ENCODE results near the gene MMP15. TPM values are rescaled to one million over a fixed set of nuclear protein-coding genes. Genes with fewer than 3 reads are reported as not detected.

Gene MMP15
- total RNA-seq, 1 experiment from 2014 or later: 27.0 TPM

DNA sequence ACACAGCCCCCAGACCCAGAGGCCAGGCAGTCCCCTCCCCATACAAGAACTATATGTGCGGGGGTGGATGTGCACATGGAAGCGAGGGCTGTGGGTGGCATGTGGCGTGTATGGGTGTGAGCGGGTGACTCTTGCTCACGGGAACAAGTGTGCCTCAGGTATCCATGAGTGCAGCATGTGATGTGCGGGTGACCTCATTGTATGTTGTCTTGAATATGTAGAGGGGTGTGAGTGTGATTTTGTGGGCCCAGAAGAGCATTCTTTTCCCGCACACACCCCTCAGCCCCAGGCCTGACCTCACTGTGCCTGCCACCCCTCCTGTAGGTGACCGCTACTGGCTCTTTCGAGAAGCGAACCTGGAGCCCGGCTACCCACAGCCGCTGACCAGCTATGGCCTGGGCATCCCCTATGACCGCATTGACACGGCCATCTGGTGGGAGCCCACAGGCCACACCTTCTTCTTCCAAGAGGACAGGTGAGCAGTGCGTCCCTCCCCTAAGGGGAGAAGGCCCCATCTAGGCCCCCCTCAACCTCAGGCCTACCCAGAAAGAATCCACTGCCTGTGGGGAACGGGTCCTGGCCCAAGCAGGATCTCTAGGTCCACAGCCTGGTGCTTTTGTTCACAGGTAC, 17.4 kb downstream of the MMP15 start:
- CTCF ChIA-PET: interaction anchor here (0.6 to 1.2 kb wide), 2 partner anchors 54 to 248 kb away, joined by 3 read pairs; no protein-coding TSS in a partner anchor
- Mint-ChIP-seq H3K27ac (ENCODE audit: unreplicated experiment) (peak overlapping the region; percentile 30), H3K36me3 (ENCODE audit: insufficient read depth, unreplicated experiment) (no peaks in the 10 kb centered on the region), H3K4me1 (ENCODE audit: low read depth, unreplicated experiment) (no peaks in the 10 kb centered on the region), H3K27me3 (ENCODE audit: insufficient read depth, unreplicated experiment) (no peaks in the 10 kb centered on the region), H3K4me3 (ENCODE audit: unreplicated experiment) (no peak overlapping the region), H3K9me3 (ENCODE audit: unreplicated experiment) (no peaks in the 10 kb centered on the region)
- H3K4me3 ChIP-seq (ENCODE audit: low read depth, low read length): no peak overlapping the region
- H3K4me1 ChIP-seq: peaks cover 10% of the 10 kb centered on the region; the same call in 1 of the 2 replicates
- H3K36me3 ChIP-seq (ENCODE audit: control insufficient read depth, insufficient read depth, low read length): peaks cover 3% of the 10 kb centered on the region; the same call in 1 of the 2 replicates
- H3K9me3 ChIP-seq: no peaks in the 10 kb centered on the region
- TF ChIP-seq, protein P1, sequence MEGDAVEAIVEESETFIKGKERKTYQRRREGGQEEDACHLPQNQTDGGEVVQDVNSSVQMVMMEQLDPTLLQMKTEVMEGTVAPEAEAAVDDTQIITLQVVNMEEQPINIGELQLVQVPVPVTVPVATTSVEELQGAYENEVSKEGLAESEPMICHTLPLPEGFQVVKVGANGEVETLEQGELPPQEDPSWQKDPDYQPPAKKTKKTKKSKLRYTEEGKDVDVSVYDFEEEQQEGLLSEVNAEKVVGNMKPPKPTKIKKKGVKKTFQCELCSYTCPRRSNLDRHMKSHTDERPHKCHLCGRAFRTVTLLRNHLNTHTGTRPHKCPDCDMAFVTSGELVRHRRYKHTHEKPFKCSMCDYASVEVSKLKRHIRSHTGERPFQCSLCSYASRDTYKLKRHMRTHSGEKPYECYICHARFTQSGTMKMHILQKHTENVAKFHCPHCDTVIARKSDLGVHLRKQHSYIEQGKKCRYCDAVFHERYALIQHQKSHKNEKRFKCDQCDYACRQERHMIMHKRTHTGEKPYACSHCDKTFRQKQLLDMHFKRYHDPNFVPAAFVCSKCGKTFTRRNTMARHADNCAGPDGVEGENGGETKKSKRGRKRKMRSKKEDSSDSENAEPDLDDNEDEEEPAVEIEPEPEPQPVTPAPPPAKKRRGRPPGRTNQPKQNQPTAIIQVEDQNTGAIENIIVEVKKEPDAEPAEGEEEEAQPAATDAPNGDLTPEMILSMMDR (IDR thresholded peaks at IDR 0.05; ENCODE audit: insufficient read depth in 1 of 2, low read depth in 1 of 2, low read length in 1 of 2, severe bottlenecking in 1 of 2, unreplicated experiment in 1 of 2): no peak
- POLR2A ChIA-PET: interaction anchor here (1.4 kb wide), 1 partner anchor 18 kb away, joined by 13 read pairs; no protein-coding TSS in a partner anchor
- intact Hi-C loops (cut with micrococcal nuclease; ENCODE audit: unreplicated experiment): no loop called here
- H3K27me3 ChIP-seq (replicated peaks; ENCODE audit: control insufficient read depth, insufficient read depth, low read length): no peaks in the 10 kb centered on the region
- no peak for DNase-seq
- no TSS peak for BruUV-seq (replicated peaks)

DNA sequence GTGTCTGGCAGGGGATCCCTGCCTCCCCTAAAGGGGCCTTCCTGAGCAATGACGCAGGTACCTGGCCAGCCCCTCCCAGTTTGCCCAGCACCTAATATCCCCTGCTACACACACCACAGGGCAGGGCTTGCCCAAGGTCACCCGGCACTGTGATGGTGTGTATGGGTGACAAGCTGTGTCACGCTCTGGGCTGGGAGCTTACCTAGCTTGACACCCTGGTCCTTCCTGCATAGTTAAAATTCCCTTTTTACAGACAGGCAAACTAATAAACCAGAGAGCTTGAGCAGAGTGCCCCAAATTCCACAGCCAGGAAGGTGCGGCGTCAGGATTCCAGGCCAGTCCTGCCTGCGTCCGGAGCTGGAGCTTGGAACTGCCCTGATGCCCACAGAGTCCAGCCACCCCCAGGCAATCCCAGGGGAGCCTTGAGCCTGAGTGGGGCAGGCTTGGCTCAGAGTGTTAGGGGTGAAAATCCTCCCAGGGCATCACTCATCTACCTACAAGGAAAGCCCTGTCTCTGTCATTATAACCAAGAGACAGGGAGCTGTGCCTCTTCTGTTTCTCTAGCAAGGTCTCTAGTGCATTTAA, 18.1 kb downstream of the MMP15 start:
- no peak overlapping the region for H3K4me3 ChIP-seq (ENCODE audit: low read depth, low read length)
- H3K36me3 ChIP-seq (ENCODE audit: control insufficient read depth, insufficient read depth, low read length): peaks cover 3% of the 10 kb centered on the region; the same call in 1 of the 2 replicates
- POLR2A ChIA-PET: interaction anchor here (0.6 to 1.4 kb wide), 2 partner anchors 19 to 86 kb away, joined by 3 to 13 read pairs; partner anchors contain the start of gene CFAP20
- H3K36me3 Mint-ChIP-seq (ENCODE audit: insufficient read depth, unreplicated experiment): no peaks in the 10 kb centered on the region
- H3K4me3 Mint-ChIP-seq (ENCODE audit: unreplicated experiment): no peak overlapping the region
- no peaks in the 10 kb centered on the region for H3K27me3 ChIP-seq (replicated peaks; ENCODE audit: control insufficient read depth, insufficient read depth, low read length)
- H3K27ac Mint-ChIP-seq (ENCODE audit: unreplicated experiment): peak overlapping the region; percentile 30
- no peaks in the 10 kb centered on the region for H3K9me3 Mint-ChIP-seq (ENCODE audit: unreplicated experiment)
- no TSS peak for BruUV-seq (replicated peaks)
- TF ChIP-seq, protein P1 (IDR thresholded peaks at IDR 0.05; ENCODE audit: insufficient read depth in 1 of 2, low read depth in 1 of 2, low read length in 1 of 2, severe bottlenecking in 1 of 2, unreplicated experiment in 1 of 2): no peak
- CTCF ChIA-PET: interaction anchor here (0.6 to 1.2 kb wide), 2 partner anchors 54 to 248 kb away, joined by 3 read pairs; no protein-coding TSS in a partner anchor
- H3K9me3 ChIP-seq: no peaks in the 10 kb centered on the region
- DNase-seq: no peak
- H3K4me1 ChIP-seq: peaks cover 10% of the 10 kb centered on the region; the same call in 1 of the 2 replicates
- H3K4me1 Mint-ChIP-seq (ENCODE audit: low read depth, unreplicated experiment): no peaks in the 10 kb centered on the region
- H3K27me3 Mint-ChIP-seq (ENCODE audit: insufficient read depth, unreplicated experiment): no peaks in the 10 kb centered on the region
- intact Hi-C loops (cut with micrococcal nuclease; ENCODE audit: unreplicated experiment): no loop called here

DNA sequence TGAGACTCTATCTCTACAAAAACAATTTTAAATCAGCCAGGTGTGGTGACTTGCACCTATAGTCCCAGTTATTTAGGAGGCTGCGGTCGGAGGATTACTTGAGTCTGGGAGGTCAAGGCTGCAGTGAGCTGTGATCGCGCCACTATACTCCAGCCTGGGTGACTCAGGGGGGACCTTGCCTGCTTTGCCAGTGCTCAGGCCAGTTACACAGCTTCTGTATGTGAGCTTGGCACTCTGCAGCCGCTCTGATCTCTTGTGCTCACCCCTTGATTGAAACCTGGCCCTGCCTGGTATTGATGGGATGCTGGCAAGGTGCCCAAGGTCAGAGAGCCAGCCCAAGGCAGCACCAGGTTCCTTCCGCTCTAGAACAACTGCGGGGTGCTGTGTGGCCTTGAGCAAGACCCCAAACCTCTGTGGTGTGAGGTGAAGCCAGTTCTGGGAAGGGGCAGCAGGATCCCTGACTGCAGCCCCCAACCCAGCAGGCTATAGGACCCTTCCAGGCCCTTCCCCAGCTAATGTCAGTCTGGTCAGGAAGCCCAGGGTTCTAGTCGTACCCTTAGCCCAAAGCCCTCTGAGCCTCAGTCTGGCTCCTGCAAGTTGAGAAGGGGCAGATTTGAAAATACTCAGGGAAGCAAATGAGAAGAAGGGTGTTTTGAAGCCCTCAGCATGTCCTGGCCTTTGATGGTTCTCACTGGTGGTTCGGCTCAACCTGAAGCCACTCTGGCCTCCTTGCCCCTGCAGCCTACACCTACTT, 18.9 kb downstream of the MMP15 start:
- Histone ChIP-seq H3K4me3 (ENCODE audit: low read depth, low read length) (no peak overlapping the region), H3K4me1 (peaks cover 10% of the 10 kb centered on the region; the same call in 1 of the 2 replicates), H3K36me3 (ENCODE audit: control insufficient read depth, insufficient read depth, low read length) (peaks cover 3% of the 10 kb centered on the region; the same call in 1 of the 2 replicates), H3K9me3 (no peaks in the 10 kb centered on the region), H3K27me3 (replicated peaks; ENCODE audit: control insufficient read depth, insufficient read depth, low read length) (no peaks in the 10 kb centered on the region)
- Mint-ChIP-seq H3K4me1 (ENCODE audit: low read depth, unreplicated experiment) (no peaks in the 10 kb centered on the region), H3K27ac (ENCODE audit: unreplicated experiment) (no peak overlapping the region), H3K36me3 (ENCODE audit: insufficient read depth, unreplicated experiment) (no peaks in the 10 kb centered on the region), H3K9me3 (ENCODE audit: unreplicated experiment) (no peaks in the 10 kb centered on the region), H3K4me3 (ENCODE audit: unreplicated experiment) (no peak overlapping the region), H3K27me3 (ENCODE audit: insufficient read depth, unreplicated experiment) (no peaks in the 10 kb centered on the region)
- TF ChIP-seq, protein P1 (IDR thresholded peaks at IDR 0.05; ENCODE audit: insufficient read depth in 1 of 2, low read depth in 1 of 2, low read length in 1 of 2, severe bottlenecking in 1 of 2, unreplicated experiment in 1 of 2): no peak
- intact Hi-C loops (cut with micrococcal nuclease; ENCODE audit: unreplicated experiment): no loop called here
- POLR2A ChIA-PET: interaction anchor here (0.6 to 1.4 kb wide), 2 partner anchors 20 to 85 kb away, joined by 3 to 13 read pairs; partner anchors contain the start of gene CFAP20
- CTCF ChIA-PET: interaction anchor here (1.2 kb wide), 1 partner anchor 53 kb away, joined by 3 read pairs; no protein-coding TSS in a partner anchor
- DNase-seq: no peak
- no TSS peak for BruUV-seq (replicated peaks)

Data from Caco-2 (cell line).